Measurements from ENCODE around the gene SELENOH. TPM values are rescaled to one million over a fixed set of nuclear protein-coding genes. Genes with fewer than 3 reads are reported as not detected.

SELENOH gene
- total RNA-seq, 1 donor from 2014 or later = 123 TPM

GRCh38 chr11:57762235-57762861, 21.1 kb downstream of the SELENOH start:
- Histone ChIP-seq H3K27ac (ENCODE audit: low read depth, low read length) (peak overlapping the region; percentile 94), H3K4me3 (ENCODE audit: insufficient read depth, low read depth, low read length) (peak overlapping the region; percentile 95), H3K9ac (ENCODE audit: low read length) (peak overlapping the region; percentile 97), H4K20me1 (ENCODE audit: insufficient read depth, low read length) (peaks cover 51% of the 10 kb centered on the region), H3K9me3 (ENCODE audit: insufficient read depth, low read depth, low read length) (no peaks in the 10 kb centered on the region), H3K4me1 (ENCODE audit: insufficient read depth, low read length) (peaks cover 13% of the 10 kb centered on the region), H3K27me3 (ENCODE audit: insufficient read depth, low read length) (no peaks in the 10 kb centered on the region), H2AFZ (ENCODE audit: low read depth, low read length) (no peak overlapping the region), H3K79me2 (ENCODE audit: insufficient read depth, low read length) (peaks cover 57% of the 10 kb centered on the region), H3K36me3 (ENCODE audit: insufficient read depth, low read length) (no peaks in the 10 kb centered on the region), H3K4me2 (ENCODE audit: low read length) (peak overlapping the region; percentile 86)
- TF ChIP-seq CTCF (IDR thresholded peaks at IDR 0.05; ENCODE audit: insufficient read depth, low read depth, low read length) (no peak), EZH2 (IDR thresholded peaks at IDR 0.05; ENCODE audit: insufficient read depth, low read length) (no peak)
- Mint-ChIP-seq H3K36me3 (ENCODE audit: low read depth, unreplicated experiment) (peaks cover 5% of the 10 kb centered on the region), H3K27ac (ENCODE audit: unreplicated experiment) (peak overlapping the region; percentile 86), H3K9me3 (ENCODE audit: unreplicated experiment) (no peaks in the 10 kb centered on the region), H3K4me1 (ENCODE audit: low read depth, unreplicated experiment) (peaks cover 12% of the 10 kb centered on the region), H3K4me3 (ENCODE audit: unreplicated experiment) (peak overlapping the region; percentile 91), H3K27me3 (ENCODE audit: low read depth, unreplicated experiment) (no peaks in the 10 kb centered on the region)
- FAIRE-seq (no peak), DNase-seq (ENCODE audit: low read depth) (no peak)

GRCh38 chr11:57763568-57763967, 22.3 kb downstream of the SELENOH start:
- TF ChIP-seq CTCF (IDR thresholded peaks at IDR 0.05; ENCODE audit: insufficient read depth, low read depth, low read length) = peak; percentile 21
- no peak for TF ChIP-seq EZH2 (IDR thresholded peaks at IDR 0.05; ENCODE audit: insufficient read depth, low read length)
- no peaks in the 10 kb centered on the region for H3K9me3 ChIP-seq (ENCODE audit: insufficient read depth, low read depth, low read length)
- peak overlapping the region; percentile 86 for H3K4me2 ChIP-seq (ENCODE audit: low read length)
- H2AFZ ChIP-seq (ENCODE audit: low read depth, low read length) = no peak overlapping the region
- Mint-ChIP-seq H3K4me1 (ENCODE audit: low read depth, unreplicated experiment) (peaks cover 16% of the 10 kb centered on the region), H3K9me3 (ENCODE audit: unreplicated experiment) (no peaks in the 10 kb centered on the region), H3K36me3 (ENCODE audit: low read depth, unreplicated experiment) (peaks cover 11% of the 10 kb centered on the region), H3K4me3 (ENCODE audit: unreplicated experiment) (peak overlapping the region; percentile 91), H3K27me3 (ENCODE audit: low read depth, unreplicated experiment) (no peaks in the 10 kb centered on the region), H3K27ac (ENCODE audit: unreplicated experiment) (peak overlapping the region; percentile 77)
- no peaks in the 10 kb centered on the region for H3K27me3 ChIP-seq (ENCODE audit: insufficient read depth, low read length)
- peaks cover 13% of the 10 kb centered on the region for H3K4me1 ChIP-seq (ENCODE audit: insufficient read depth, low read length)
- FAIRE-seq = no peak
- peaks cover 61% of the 10 kb centered on the region for H4K20me1 ChIP-seq (ENCODE audit: insufficient read depth, low read length)
- peak; percentile 42 for DNase-seq (ENCODE audit: low read depth)
- H3K36me3 ChIP-seq (ENCODE audit: insufficient read depth, low read length) = no peaks in the 10 kb centered on the region
- H3K79me2 ChIP-seq (ENCODE audit: insufficient read depth, low read length) = peaks cover 68% of the 10 kb centered on the region
- peak overlapping the region; percentile 27 for H3K27ac ChIP-seq (ENCODE audit: low read depth, low read length)
- peak overlapping the region; percentile 95 for H3K4me3 ChIP-seq (ENCODE audit: insufficient read depth, low read depth, low read length)
- H3K9ac ChIP-seq (ENCODE audit: low read length) = peak overlapping the region; percentile 97

GRCh38 chr11:57764021-57764420, 22.7 kb downstream of the SELENOH start:
- peak overlapping the region; percentile 95 for H3K4me3 ChIP-seq (ENCODE audit: insufficient read depth, low read depth, low read length)
- H4K20me1 ChIP-seq (ENCODE audit: insufficient read depth, low read length) = peaks cover 64% of the 10 kb centered on the region
- no peaks in the 10 kb centered on the region for H3K9me3 Mint-ChIP-seq (ENCODE audit: unreplicated experiment)
- H3K27me3 ChIP-seq (ENCODE audit: insufficient read depth, low read length) = no peaks in the 10 kb centered on the region
- H3K9me3 ChIP-seq (ENCODE audit: insufficient read depth, low read depth, low read length) = no peaks in the 10 kb centered on the region
- H2AFZ ChIP-seq (ENCODE audit: low read depth, low read length) = no peak overlapping the region
- peak overlapping the region; percentile 86 for H3K4me2 ChIP-seq (ENCODE audit: low read length)
- peaks cover 13% of the 10 kb centered on the region for H3K4me1 ChIP-seq (ENCODE audit: insufficient read depth, low read length)
- H3K27ac Mint-ChIP-seq (ENCODE audit: unreplicated experiment) = peak overlapping the region; percentile 77
- no peak for DNase-seq (ENCODE audit: low read depth)
- H3K79me2 ChIP-seq (ENCODE audit: insufficient read depth, low read length) = peaks cover 73% of the 10 kb centered on the region
- H3K27ac ChIP-seq (ENCODE audit: low read depth, low read length) = peak overlapping the region; percentile 22
- peaks cover 16% of the 10 kb centered on the region for H3K4me1 Mint-ChIP-seq (ENCODE audit: low read depth, unreplicated experiment)
- H3K4me3 Mint-ChIP-seq (ENCODE audit: unreplicated experiment) = peak overlapping the region; percentile 91
- peak overlapping the region; percentile 97 for H3K9ac ChIP-seq (ENCODE audit: low read length)
- H3K36me3 Mint-ChIP-seq (ENCODE audit: low read depth, unreplicated experiment) = peaks cover 11% of the 10 kb centered on the region
- no peaks in the 10 kb centered on the region for H3K36me3 ChIP-seq (ENCODE audit: insufficient read depth, low read length)
- TF ChIP-seq CTCF (IDR thresholded peaks at IDR 0.05; ENCODE audit: insufficient read depth, low read depth, low read length) (no peak), EZH2 (IDR thresholded peaks at IDR 0.05; ENCODE audit: insufficient read depth, low read length) (no peak)
- no peak for FAIRE-seq
- no peaks in the 10 kb centered on the region for H3K27me3 Mint-ChIP-seq (ENCODE audit: low read depth, unreplicated experiment)
